Limb (tissue), 2 donors: Measurements from ENCODE around the gene CCR1.
"Not testable (repeated sequence)": the region's sequence is repeated elsewhere in the genome, so short reads cannot be mapped to it uniquely, and the experiment has no call there.

ENCODE experiments used
- DNase-seq, 2 donors: peaks; one replicate each; pipeline ENCODE4 v3.0.0-alpha.2; 2016; ENCODE audit errors: extremely low spot score in 2 of 2

The CCR1 gene

GRCh38 chr3:46183330-46183729 lies 24.8 kb downstream of the CCR1 start:
- DNase-seq, result no peak

GRCh38 chr3:46168583-46169345 lies 39.3 kb downstream of the CCR1 start:
- no peak for DNase-seq

GRCh38 chr3:46163556-46164041 lies 44.5 kb downstream of the CCR1 start:
- DNase-seq, result no peak

GRCh38 chr3:46162975-46163555 lies 45.0 kb downstream of the CCR1 start:
- no peak for DNase-seq

- DNase-seq, result not testable (repeated sequence)
Observed at GRCh38 chr3:46157685-46158084, 50.4 kb downstream of the CCR1 start.

- DNase-seq, result no peak
Observed at GRCh38 chr3:46154311-46154710, 53.8 kb downstream of the CCR1 start.
